Raji (cell line): ENCODE measurements around the gene KCNIP2.

Experiments used
- POLR2A ChIP-seq: IDR thresholded peaks from 2 replicates; pipeline ENCODE4 v1.6.1; 2011; ENCODE audit warnings: low read depth, low read length, control low read depth; ENCODE audit not compliant: insufficient read depth

Gene KCNIP2

GRCh38 chr10:101859530-101859929 is 15.9 kb upstream of the KCNIP2 start:
- TF ChIP-seq POLR2A: no peak

- TF ChIP-seq POLR2A: no peak
These were observed 15.3 kb upstream of the KCNIP2 start for GRCh38 chr10:101858723-101859500.

DNA sequence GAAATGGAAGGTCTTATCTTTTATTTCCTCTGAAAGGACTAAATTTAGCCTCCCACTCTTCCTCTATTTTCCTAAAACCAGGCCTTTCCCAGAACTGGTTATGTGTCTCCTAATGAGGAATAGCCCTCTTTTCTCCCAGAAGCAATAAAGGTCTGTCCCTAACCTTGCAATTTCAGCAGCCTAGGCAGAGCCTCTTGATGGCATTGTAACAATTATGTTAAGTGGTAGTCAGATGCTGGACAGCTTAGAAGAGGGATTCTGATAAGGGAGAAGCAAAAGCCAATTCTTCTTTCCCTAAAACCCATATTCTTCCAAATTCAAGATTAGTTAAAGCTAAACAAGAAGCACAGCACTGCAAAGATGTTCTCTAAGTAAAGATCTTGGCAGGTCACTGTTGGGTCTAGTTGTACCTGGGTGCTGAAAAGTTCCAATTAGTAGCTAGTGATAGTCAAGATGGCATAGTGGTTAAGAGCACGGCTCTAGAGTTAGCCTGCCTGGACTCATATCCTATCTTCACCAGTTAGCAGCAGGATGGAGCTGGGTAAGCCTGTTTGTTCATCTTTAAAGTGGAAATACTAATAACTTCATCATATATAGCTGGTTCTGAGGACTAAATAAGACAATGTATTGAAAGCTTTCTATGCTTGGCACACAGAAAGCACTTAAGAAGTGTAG is 14.3 kb upstream of the KCNIP2 start:
- TF ChIP-seq POLR2A: no peak

- no peak for TF ChIP-seq POLR2A
These were observed 13.0 kb upstream of the KCNIP2 start for GRCh38 chr10:101856626-101857025.

DNA sequence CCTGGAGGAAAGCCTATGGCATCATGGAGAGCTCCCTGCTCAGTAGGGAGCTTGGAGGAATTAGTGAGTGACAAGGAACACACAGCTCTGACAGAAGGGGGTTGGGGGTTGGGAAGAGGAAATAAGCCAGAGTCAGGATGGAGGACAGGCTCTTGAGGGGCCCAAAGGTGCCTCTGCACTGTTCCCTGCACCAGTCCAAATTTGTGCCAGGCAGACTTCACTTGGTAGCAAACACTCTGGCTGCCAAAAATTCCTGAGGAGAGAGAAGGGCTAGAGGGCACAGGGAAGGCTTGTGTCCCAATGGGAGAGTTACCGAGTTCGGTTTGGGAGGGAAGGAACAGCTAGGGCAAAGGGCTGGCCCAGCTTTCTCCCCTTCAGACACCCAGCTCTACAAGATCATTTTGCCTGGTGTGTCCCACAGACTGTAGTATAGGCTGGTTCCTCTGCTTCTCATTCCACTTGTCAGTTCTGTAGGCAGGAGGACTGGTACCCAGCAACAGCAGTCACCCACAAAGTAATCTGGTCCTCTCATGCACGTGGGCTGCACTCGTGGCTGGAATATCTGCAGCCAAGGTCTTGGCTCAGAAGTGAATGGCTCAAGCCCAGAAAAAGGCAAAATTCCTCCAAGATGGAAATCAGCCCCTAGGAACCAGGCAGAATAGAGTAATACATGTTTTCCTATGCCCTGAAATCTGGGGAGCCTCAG is 8.0 kb upstream of the KCNIP2 start:
- TF ChIP-seq POLR2A: no peak

GRCh38 chr10:101850749-101851148 is 7.1 kb upstream of the KCNIP2 start:
- TF ChIP-seq POLR2A: no peak

- TF ChIP-seq POLR2A: no peak
These were observed 5.3 kb upstream of the KCNIP2 start for GRCh38 chr10:101848894-101849351.

DNA sequence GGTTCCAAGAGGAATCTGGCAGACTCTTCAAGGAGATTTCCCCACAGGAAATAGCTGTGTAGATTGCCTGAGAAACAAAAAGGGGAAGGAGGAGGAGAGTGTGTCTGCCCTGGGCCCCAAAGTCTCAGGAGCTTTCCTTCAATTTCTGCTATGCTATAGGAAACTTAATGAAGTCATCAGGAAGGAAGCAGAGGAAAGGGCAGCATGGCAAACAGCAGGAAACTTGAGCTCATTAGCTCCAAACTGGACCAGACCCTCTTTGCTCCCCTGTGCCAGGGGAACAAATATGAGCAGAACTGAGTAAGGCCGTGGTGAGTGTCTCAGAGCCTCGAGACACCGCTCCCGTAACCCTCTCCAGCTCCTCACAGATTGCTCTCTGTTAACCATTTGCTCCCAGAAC is 4.8 kb upstream of the KCNIP2 start:
- no peak for TF ChIP-seq POLR2A

DNA sequence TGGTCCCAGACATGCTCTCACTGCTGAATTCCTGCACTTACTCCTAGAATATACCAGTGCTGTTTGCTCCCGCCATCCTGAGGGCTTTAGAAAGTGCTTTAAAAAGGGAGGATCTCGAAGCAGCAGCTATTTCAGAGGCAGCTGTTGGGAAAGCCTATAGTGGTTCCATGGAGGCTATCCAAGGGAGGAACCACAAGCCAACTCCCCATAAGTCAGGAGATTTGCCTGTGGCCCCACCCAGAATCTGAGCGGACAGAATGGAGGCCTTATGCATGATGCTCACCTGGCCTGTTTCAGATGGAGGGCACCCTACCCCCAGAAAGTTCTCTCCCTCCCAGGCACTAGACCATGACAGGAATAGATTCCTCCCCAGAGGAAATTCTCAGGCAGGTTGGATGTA is 2.3 kb upstream of the KCNIP2 start:
- no peak for TF ChIP-seq POLR2A

- no peak for TF ChIP-seq POLR2A
These were observed 1.8 kb downstream of the KCNIP2 start for GRCh38 chr10:101841826-101842225.

DNA sequence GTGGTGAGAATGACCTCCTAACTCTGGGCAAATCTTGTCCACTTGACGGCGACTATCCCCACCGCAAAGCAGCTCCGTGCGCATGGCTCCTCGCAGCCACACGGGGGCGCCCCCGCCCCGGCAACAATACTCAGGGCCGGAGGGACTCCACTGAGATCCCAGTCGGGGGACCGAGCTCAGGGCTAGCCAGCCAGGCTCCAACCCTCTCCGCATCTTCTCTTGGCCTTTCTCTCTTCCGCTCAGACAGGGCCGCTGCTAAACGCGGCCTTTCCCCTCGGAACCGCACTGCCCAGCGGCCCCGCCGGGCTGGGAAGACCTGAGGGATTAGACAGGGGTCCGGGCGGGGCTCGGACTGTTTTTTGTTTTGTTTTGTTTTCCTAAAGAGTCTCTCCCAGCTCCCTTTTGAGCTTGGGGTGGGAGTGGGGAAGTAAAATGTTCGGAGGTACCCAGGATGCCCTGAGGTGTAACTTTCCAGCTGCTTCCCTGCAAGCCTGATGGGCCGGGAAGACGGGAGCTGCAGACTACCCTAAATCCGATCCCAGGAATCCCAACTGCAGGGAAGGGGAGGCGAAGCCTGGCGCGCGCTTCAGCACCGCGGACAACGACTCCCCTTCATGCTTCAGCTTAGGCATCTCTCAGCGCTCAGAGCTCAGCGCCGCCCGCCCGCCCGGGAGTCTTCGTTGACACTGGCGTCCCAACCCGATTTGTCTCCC is 2.7 kb downstream of the KCNIP2 start:
- TF ChIP-seq POLR2A: 0 out of 2 replicates have a peak, but pooled peaks have one; percentile 5

DNA sequence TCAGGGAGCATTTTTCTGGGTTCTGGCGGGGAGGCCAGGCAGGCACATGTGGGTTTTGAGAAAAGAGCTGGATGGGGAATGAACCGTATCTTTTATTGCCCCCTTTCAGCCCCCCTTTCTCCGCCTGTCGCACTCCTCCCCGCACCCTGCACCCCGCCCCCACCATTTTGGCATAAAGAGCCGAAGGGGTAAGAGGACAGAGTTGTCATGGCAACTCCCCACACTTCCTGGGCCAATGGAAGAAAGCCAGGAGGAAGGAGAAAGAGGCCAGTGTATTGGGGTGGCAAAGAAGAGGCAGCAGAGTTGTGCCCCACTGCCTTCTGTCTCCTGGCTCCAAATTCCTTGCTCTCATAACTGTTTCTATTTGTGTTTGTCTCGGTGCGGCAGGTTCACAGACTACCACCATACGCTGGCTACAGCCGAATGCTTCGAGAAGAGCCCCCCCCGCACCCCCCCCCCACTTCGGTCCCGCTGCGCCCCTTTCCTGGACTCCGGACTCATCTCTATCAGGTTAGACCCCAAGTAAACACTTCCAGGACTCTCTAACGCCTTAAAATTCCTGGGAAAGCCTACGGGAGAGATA is 3.4 kb downstream of the KCNIP2 start:
- TF ChIP-seq POLR2A: no peak

DNA sequence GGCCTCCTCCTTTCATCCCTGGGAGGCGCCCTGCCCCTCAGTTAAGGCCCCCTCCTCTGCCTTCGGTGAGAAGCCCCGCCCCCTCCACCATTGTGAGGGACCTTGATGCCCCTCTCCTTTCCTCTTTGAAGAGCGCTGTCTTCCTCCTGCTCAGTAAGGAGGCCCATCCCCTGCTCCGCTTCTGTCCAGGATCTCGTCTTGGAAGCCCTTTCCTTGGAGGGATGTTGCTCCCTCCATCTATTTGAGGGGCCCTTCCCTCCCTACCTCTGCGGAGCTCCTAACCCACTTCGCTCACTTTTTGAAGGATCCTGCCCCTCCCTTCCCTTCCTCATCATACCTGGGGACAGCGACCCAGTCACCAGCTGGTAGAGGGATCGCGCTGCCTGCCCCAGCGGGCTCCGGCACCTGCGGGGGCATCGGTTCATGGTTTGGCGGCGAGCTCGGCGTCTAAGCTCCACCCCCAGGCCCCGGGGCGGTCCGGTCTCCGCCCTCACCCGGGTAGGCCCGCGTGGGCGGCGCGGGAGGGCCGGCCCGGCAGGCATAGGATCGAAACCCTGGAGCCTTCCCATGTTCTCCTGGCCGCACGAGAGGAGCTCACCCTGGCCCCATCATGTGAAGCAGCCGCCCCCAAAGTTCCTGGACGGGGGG is 4.1 kb downstream of the KCNIP2 start:
- TF ChIP-seq POLR2A: no peak

- no peak for TF ChIP-seq POLR2A
These were observed 4.6 kb downstream of the KCNIP2 start for GRCh38 chr10:101839002-101839401.

DNA sequence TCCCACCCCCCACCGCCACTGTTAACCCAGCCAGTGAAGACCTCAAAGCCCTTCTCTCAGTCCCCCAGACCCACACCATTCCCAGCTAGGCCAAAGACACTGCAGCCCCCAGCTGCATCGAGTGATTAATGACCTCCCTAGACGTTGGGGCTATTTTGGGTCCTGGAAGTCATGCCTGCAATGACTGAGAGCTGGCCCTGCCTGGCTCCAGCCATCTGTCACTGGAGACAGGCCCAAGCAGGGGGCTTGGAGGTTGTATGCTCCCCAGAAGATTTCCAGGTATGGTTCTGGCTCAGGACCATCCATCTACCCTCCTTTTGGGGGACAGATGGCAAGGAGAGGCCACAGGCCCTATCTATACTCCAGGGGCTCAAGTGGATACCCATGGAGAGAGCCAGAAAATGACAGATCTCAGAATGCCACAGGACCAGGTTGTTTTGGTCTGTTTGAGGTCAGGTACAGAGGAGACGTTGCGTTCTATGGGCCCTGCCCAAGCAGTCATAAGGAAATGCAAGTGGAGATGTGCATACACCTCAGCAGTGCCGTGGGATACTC is 5.1 kb downstream of the KCNIP2 start:
- TF ChIP-seq POLR2A: no peak

GRCh38 chr10:101837748-101838147 is 5.9 kb downstream of the KCNIP2 start:
- TF ChIP-seq POLR2A: no peak
